ENCODE data around the gene GNB1. TPM values are rescaled to one million over a fixed set of nuclear protein-coding genes. Genes with fewer than 3 reads are reported as not detected.

Gene GNB1
- total RNA-seq, 1 experiment from 2014 or later, result 362 TPM

- DNase-seq (ENCODE audit: low read depth), result no peak
- in situ Hi-C loops (cut with HindIII; ENCODE audit: low pct_unique_long_range_greater_than_20kb, low sequenced_read_pairs), result no loop called here
These were observed 23.4 kb upstream of the GNB1 start for GRCh38 chr1:1914101-1914970.

DNA sequence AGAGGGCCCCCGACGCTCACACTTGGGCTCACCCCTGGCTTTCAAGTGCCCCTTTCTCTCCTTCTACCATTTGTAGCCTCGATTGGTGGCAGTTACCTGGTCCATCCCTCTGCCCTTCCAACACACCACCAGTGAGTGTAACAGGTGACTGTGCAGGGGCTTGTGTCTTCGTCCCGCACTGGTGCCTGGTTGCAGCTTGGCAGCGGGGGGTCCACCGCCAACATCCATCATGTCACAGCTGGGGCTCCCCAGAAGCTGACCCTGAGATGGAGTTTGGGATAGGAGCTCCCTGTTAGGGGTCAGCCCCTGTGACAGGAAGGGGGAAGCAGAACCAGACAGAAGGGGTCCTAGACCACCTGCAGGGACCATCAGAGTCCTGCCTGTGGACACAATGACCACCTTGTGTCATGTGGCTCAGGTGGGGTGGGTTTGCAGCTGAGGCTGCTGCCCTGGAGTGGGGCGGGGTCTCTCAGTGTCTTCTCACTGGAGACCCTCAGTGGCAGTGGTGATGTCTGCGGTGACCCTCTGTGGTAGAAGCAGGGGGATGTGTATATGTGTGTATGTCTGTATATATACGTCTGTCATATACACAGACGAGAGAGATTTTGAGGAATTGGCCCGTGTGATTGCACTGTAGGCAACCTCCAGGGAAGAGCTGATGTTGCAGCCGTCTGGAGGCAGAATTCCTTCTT is 20.6 kb upstream of the GNB1 start:
- in situ Hi-C loops (cut with HindIII; ENCODE audit: low pct_unique_long_range_greater_than_20kb, low sequenced_read_pairs), result no loop called here

GRCh38 chr1:1910651-1911331 is 19.9 kb upstream of the GNB1 start:
- in situ Hi-C loops (cut with HindIII; ENCODE audit: low pct_unique_long_range_greater_than_20kb, low sequenced_read_pairs), result no loop called here
- no peak for DNase-seq (ENCODE audit: low read depth)

More for the DNA sequence above, 20.6 kb upstream of the GNB1 start:
- no peak for DNase-seq (ENCODE audit: low read depth)

GRCh38 chr1:1910033-1910465 is 19.2 kb upstream of the GNB1 start:
- DNase-seq (ENCODE audit: low read depth), result no peak
- in situ Hi-C loops (cut with HindIII; ENCODE audit: low pct_unique_long_range_greater_than_20kb, low sequenced_read_pairs), result no loop called here

GRCh38 chr1:1908506-1908791 is 17.6 kb upstream of the GNB1 start:
- in situ Hi-C loops (cut with HindIII; ENCODE audit: low pct_unique_long_range_greater_than_20kb, low sequenced_read_pairs), result no loop called here
- no peak for DNase-seq (ENCODE audit: low read depth)

GRCh38 chr1:1907098-1907736 is 16.3 kb upstream of the GNB1 start:
- DNase-seq (ENCODE audit: low read depth), result no peak
- in situ Hi-C loops (cut with HindIII; ENCODE audit: low pct_unique_long_range_greater_than_20kb, low sequenced_read_pairs), result no loop called here

- DNase-seq (ENCODE audit: low read depth), result peak; percentile 74
- in situ Hi-C loops (cut with HindIII; ENCODE audit: low pct_unique_long_range_greater_than_20kb, low sequenced_read_pairs), result no loop called here
These were observed 15.6 kb upstream of the GNB1 start for GRCh38 chr1:1906185-1907097.

DNA sequence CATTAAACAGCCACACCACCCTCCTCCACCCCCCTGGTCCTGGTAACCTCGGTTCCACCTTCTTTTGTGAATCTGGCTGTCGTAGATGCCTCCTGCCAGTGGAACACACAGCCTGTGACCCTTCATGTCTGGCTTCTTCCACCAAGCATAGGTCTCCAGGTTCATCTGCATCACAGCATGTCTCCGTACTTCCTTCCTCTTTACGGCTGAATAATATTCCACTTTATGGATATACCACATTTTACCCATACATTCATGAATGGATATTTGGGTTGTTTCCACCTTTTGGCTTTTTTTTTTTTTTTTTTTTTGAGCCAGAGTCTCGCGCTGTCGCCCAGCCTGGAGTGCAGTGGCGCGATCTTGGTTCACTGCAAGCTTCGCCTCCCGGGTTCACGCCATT is 12.3 kb upstream of the GNB1 start:
- in situ Hi-C loops (cut with HindIII; ENCODE audit: low pct_unique_long_range_greater_than_20kb, low sequenced_read_pairs), result no loop called here

DNA sequence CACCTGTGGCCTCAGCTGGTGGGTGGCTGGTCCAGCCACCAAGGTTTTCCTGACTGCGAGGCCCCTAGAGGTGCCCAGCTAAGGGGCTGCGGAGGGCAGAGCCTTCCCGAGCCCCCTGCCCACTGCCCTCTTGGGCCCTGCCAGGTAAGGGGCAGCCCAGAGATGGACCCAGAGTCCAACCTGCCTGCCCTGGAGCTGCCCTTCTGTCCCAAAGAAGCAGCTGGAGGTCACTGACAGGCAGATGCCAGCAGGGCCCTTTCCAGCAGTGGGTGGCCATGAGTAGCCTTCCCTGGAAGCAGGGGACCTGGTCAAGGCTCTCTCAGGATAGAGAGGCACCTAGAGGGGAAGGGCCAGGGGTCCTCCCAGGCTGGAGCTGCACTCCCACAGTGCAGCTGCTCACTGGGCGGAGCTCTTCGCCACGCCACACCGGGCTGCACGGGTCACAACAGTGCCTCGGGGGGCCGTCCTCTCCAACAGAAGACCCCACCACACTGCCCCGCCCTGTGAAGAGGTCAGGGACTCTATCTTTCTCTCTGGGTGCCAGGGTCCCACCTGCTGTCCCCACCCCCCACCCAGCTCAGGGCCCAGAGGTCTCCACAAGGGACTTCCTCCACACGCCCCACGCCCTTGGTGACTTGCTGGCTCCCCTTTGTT is 10.9 kb upstream of the GNB1 start:
- in situ Hi-C loops (cut with HindIII; ENCODE audit: low pct_unique_long_range_greater_than_20kb, low sequenced_read_pairs), result no loop called here
- no peak for DNase-seq (ENCODE audit: low read depth)

More for the DNA sequence above, 12.3 kb upstream of the GNB1 start:
- DNase-seq (ENCODE audit: low read depth), result no peak

GRCh38 chr1:1900883-1901640 is 10.2 kb upstream of the GNB1 start:
- in situ Hi-C loops (cut with HindIII; ENCODE audit: low pct_unique_long_range_greater_than_20kb, low sequenced_read_pairs), result no loop called here
- DNase-seq (ENCODE audit: low read depth), result no peak

DNA sequence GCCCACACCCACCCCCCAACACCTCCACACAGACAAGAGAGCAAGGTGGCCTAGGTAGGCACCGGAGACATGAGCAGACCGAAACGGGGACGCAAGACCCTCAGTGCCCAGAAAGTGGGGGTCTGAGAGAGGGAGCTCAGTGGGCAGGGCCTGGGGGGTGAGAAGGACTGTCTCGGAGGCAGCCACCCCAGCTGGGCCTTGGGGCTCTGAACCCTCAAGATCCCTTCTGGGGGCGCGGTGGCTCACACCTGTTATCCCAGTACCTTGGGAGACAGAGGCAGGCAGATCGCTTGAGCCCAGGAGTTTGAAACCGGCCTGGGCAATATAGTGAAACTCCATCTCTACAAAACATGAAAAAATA is 9.1 kb upstream of the GNB1 start:
- no peak for DNase-seq (ENCODE audit: low read depth)
- in situ Hi-C loops (cut with HindIII; ENCODE audit: low pct_unique_long_range_greater_than_20kb, low sequenced_read_pairs), result no loop called here

GRCh38 chr1:1899266-1899966 is 8.5 kb upstream of the GNB1 start:
- no peak for DNase-seq (ENCODE audit: low read depth)
- in situ Hi-C loops (cut with HindIII; ENCODE audit: low pct_unique_long_range_greater_than_20kb, low sequenced_read_pairs), result no loop called here

GRCh38 chr1:1898246-1898933 is 7.5 kb upstream of the GNB1 start:
- DNase-seq (ENCODE audit: low read depth), result no peak
- in situ Hi-C loops (cut with HindIII; ENCODE audit: low pct_unique_long_range_greater_than_20kb, low sequenced_read_pairs), result no loop called here

- in situ Hi-C loops (cut with HindIII; ENCODE audit: low pct_unique_long_range_greater_than_20kb, low sequenced_read_pairs), result no loop called here
These were observed 4.8 kb upstream of the GNB1 start for GRCh38 chr1:1895456-1896336.

DNA sequence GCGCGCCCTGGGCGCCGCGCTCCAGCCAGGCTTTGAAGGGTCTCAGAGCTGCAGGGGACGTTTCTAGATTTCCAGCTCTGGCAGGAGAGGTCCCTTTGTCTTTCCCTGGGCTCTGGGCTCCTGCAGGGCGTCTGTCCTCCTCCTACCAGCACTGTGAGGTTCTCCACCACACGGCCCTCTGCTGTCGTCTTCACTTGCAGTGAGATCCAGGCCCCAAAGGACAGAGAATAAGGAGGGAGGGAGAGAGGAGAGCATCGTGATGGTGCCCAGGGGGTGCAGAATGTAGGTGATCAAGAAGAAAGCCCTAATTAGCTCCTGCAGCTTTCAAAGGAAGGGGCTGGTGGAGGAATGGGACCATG is 4.2 kb upstream of the GNB1 start:
- DNase-seq (ENCODE audit: low read depth), result no peak
- in situ Hi-C loops (cut with HindIII; ENCODE audit: low pct_unique_long_range_greater_than_20kb, low sequenced_read_pairs), result no loop called here

More at GRCh38 chr1:1895456-1896336, 4.8 kb upstream of the GNB1 start:
- no peak for DNase-seq (ENCODE audit: low read depth)

Data from Caki2 (cell line).